LNCaP clone FGC (cell line): ENCODE measurements around the gene FAM120B.

Experiments used
- DNase-seq: peaks from one replicate; pipeline ENCODE4 v3.0.0-alpha.2; 2011; ENCODE audit warnings: low read depth
- H3K4me3 ChIP-seq: 2 replicates; pipeline ENCODE4 v1.5.1; 2011; ENCODE audit warnings: mild to moderate bottlenecking, low read depth, low read length, control low read depth
- CTCF ChIP-seq: IDR thresholded peaks from 2 replicates; pipeline ENCODE4 v1.5.1; 2012; ENCODE audit warnings: mild to moderate bottlenecking; ENCODE audit not compliant: control insufficient read depth, insufficient read depth; ENCODE audit errors: extremely low read depth

Gene FAM120B

GRCh38 chr6:170296746-170297575, 9.6 kb upstream of the FAM120B start:
- no peak overlapping the region for H3K4me3 ChIP-seq
- TF ChIP-seq CTCF, result no peak
- no peak for DNase-seq

- no peak overlapping the region for H3K4me3 ChIP-seq
- no peak for TF ChIP-seq CTCF
- DNase-seq, result no peak
Observed at GRCh38 chr6:170297576-170298330, 8.8 kb upstream of the FAM120B start.

- H3K4me3 ChIP-seq, result no peak overlapping the region
- DNase-seq, result no peak
- TF ChIP-seq CTCF, result no peak
Observed at GRCh38 chr6:170298688-170299087, 7.9 kb upstream of the FAM120B start.

- DNase-seq, result no peak
- no peak for TF ChIP-seq CTCF
- no peak overlapping the region for H3K4me3 ChIP-seq
Observed at GRCh38 chr6:170301184-170301583, 5.4 kb upstream of the FAM120B start.

GRCh38 chr6:170305805-170306323, 694 bp upstream of the FAM120B start:
- DNase-seq, result no peak
- TF ChIP-seq CTCF, result no peak
- H3K4me3 ChIP-seq, result peak overlapping the region; percentile 71

GRCh38 chr6:170307080-170307545, 555 bp downstream of the FAM120B start:
- no peak for DNase-seq
- TF ChIP-seq CTCF, result no peak
- H3K4me3 ChIP-seq, result peak overlapping the region; percentile 71
